Liver (tissue), 9 donors: Measurements from ENCODE around the gene CNOT4. TPM values are rescaled to one million over a fixed set of nuclear protein-coding genes. Genes with fewer than 3 reads are reported as not detected.
"Not testable (repeated sequence)": the region's sequence is repeated elsewhere in the genome, so short reads cannot be mapped to it uniquely, and the experiment has no call there.

Source experiments
- DNase-seq: peaks from one replicate; pipeline ENCODE4 v3.0.0-alpha.2; 2017; ENCODE audit warnings: low spot score
- H3K27ac ChIP-seq, 2 donors: one replicate each; pipeline ENCODE4 v1.7.0; 2013; ENCODE audit warnings: inconsistent platforms in 2 of 2, low read length in 2 of 2, control low read depth in 1 of 2, low read depth in 1 of 2, mild to moderate bottlenecking in 1 of 2
- H3K27me3 ChIP-seq, 4 donors: one replicate each; pipeline versions ENCODE4 v1.6.1 to v1.7.0; 2013; ENCODE audit warnings: low read length in 3 of 4, inconsistent platforms in 1 of 4, mild to moderate bottlenecking in 1 of 4, moderate library complexity in 1 of 4; ENCODE audit not compliant: control insufficient read depth in 4 of 4, insufficient read depth in 4 of 4
- H3K36me3 ChIP-seq, 4 donors: one replicate each; pipeline versions ENCODE4 v1.6.1 to v1.7.0; 2013; ENCODE audit warnings: low read length in 3 of 4, mild to moderate bottlenecking in 3 of 4, low read depth in 1 of 4, moderate library complexity in 1 of 4; ENCODE audit not compliant: control insufficient read depth in 4 of 4, insufficient read depth in 3 of 4
- H3K4me1 ChIP-seq, 4 donors: one replicate each; pipeline versions ENCODE4 v1.6.1 to v1.7.0; 2013; ENCODE audit warnings: low read length in 3 of 4, mild to moderate bottlenecking in 3 of 4, moderate library complexity in 1 of 4; ENCODE audit not compliant: control insufficient read depth in 4 of 4, insufficient read depth in 4 of 4
- H3K4me3 ChIP-seq, 3 donors: one replicate each; pipeline versions ENCODE4 v1.6.1 to v1.7.0; 2013; ENCODE audit warnings: low read length in 3 of 3, control low read depth in 1 of 3, low read depth in 1 of 3, mild to moderate bottlenecking in 1 of 3
- H3K9ac ChIP-seq, 2 donors: one replicate each; pipeline ENCODE4 v1.7.0; 2013; ENCODE audit warnings: low read length in 2 of 2, mild to moderate bottlenecking in 2 of 2, moderate library complexity in 2 of 2, control low read depth in 1 of 2, low read depth in 1 of 2
- H3K9me3 ChIP-seq, 4 donors: one replicate each; pipeline versions ENCODE4 v1.6.1 to v1.7.0; 2013; ENCODE audit warnings: low read length in 3 of 4; ENCODE audit not compliant: control insufficient read depth in 4 of 4
- EGR1 ChIP-seq, 2 donors: IDR thresholded peaks; 2 replicates each; pipeline ENCODE4 v1.6.1; 2016 to 2018; ENCODE audit warnings: antibody characterized with exemption in 2 of 2, low read depth in 2 of 2
- FOXA1 ChIP-seq: IDR thresholded peaks from 2 replicates; pipeline ENCODE4 v1.6.1; 2016; ENCODE audit warnings: antibody characterized with exemption
- FOXA2 ChIP-seq: IDR thresholded peaks from 2 replicates; pipeline ENCODE4 v1.6.1; 2016; ENCODE audit warnings: antibody characterized with exemption
- HNF4A ChIP-seq, 2 donors: conservative IDR thresholded peaks; 2 replicates each; pipeline ENCODE4 v1.6.1; 2016; ENCODE audit warnings: antibody characterized with exemption in 2 of 2, mild to moderate bottlenecking in 2 of 2
- HNF4G ChIP-seq: IDR thresholded peaks from 2 replicates; pipeline ENCODE4 v1.6.1; 2016; ENCODE audit warnings: antibody characterized with exemption
- JUND ChIP-seq, 2 donors: IDR thresholded peaks; 2 replicates each; pipeline ENCODE4 v1.6.1; 2016; ENCODE audit warnings: antibody characterized with exemption in 2 of 2
- NR2F2 ChIP-seq: IDR thresholded peaks from 2 replicates; pipeline ENCODE4 v1.6.1; 2016; ENCODE audit warnings: antibody characterized with exemption
- REST ChIP-seq: IDR thresholded peaks from 2 replicates; pipeline ENCODE4 v1.6.1; 2016; ENCODE audit warnings: antibody characterized with exemption, mild to moderate bottlenecking
- RXRA ChIP-seq, 2 donors: IDR thresholded peaks; 2 replicates each; pipeline ENCODE4 v1.6.1; 2017 to 2018; ENCODE audit warnings: antibody characterized with exemption in 2 of 2, mild to moderate bottlenecking in 1 of 2
- SP1 ChIP-seq: IDR thresholded peaks from 2 replicates; pipeline ENCODE4 v1.6.1; 2018; ENCODE audit warnings: antibody characterized with exemption, mild to moderate bottlenecking
- YY1 ChIP-seq: IDR thresholded peaks from 2 replicates; pipeline ENCODE4 v1.6.1; 2016; ENCODE audit warnings: antibody characterized with exemption, mild to moderate bottlenecking
- WGBS: extraction: QIAGEN DNeasy Blood & Tissue Kit; methylation state at CpG from one replicate; pipeline ENCODE4 v1.1.7; 2013; 5-methylcytosine and 5-hydroxymethylcytosine counted together
- polyA plus RNA-seq, 2 donors: library from polyadenylated mRNA; stranded (reverse) in 1 of 2; unstranded in 1 of 2; fragments of 200-250 nt in 1 of 2; fragments of >200 nt in 1 of 2; fragmentation: Nextera tagmentation in 1 of 2; extraction: Ambion mirVana in 1 of 2; gene quantifications; one replicate each; pipeline versions ENCODE4 v1.2.1 to v1.2.3, GENCODE V29; 2013 to 2015
- total RNA-seq, 2 donors: library from RNA; depleted of rRNA; stranded (reverse); fragments of >200 nt; gene quantifications; one replicate each; pipeline ENCODE4 v1.2.3, GENCODE V29; 2014
- TF ChIP-seq, protein P1 (sequence below): IDR thresholded peaks from 2 replicates; pipeline ENCODE4 v1.6.1; 2016; ENCODE audit warnings: antibody characterized with exemption
- TF ChIP-seq, protein P2 (sequence below): IDR thresholded peaks from 2 replicates; pipeline ENCODE4 v1.6.1; 2016; ENCODE audit warnings: antibody characterized with exemption
- donor health status: healthy.
- donor health status: healthy.
- donor health status: healthy.
- donor health status: healthy.
- donor health status: healthy.

Gene CNOT4
- total and polyA plus RNA-seq, 4 donors: 3.7 to 11.1 (median 8.6) TPM

DNA sequence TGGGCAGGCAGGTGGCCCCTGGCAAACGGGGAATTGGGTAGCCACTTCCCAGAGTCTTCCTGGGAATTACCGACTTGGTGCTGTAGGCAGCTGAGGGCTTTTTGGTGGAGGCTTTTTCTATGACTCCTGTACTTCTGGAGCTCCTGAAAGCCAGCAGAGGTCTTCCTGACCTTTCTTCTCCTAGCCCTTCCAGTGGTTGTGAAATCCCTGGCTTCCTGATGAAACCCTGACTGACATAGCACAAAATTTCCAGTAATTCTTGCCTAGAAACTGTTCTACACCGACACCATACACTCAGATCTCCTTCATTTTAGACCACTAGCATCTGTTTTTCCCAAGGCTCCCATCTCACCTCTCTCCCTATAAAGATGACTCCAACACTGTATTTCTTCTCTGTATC lies 156.1 kb downstream of the CNOT4 start:
- Histone ChIP-seq H3K4me3 (no peak overlapping the region), H3K27me3 (no peaks in the 10 kb centered on the region), H3K9ac (no peak overlapping the region), H3K4me1 (peaks cover 0 to 4% (median 0%) of the 10 kb centered on the region in 4 donors), H3K9me3 (no peaks in the 10 kb centered on the region), H3K36me3 (no peaks in the 10 kb centered on the region), H3K27ac (no peak overlapping the region)
- no peak for DNase-seq
- TF ChIP-seq HNF4G: no peak
- TF ChIP-seq, protein P1, sequence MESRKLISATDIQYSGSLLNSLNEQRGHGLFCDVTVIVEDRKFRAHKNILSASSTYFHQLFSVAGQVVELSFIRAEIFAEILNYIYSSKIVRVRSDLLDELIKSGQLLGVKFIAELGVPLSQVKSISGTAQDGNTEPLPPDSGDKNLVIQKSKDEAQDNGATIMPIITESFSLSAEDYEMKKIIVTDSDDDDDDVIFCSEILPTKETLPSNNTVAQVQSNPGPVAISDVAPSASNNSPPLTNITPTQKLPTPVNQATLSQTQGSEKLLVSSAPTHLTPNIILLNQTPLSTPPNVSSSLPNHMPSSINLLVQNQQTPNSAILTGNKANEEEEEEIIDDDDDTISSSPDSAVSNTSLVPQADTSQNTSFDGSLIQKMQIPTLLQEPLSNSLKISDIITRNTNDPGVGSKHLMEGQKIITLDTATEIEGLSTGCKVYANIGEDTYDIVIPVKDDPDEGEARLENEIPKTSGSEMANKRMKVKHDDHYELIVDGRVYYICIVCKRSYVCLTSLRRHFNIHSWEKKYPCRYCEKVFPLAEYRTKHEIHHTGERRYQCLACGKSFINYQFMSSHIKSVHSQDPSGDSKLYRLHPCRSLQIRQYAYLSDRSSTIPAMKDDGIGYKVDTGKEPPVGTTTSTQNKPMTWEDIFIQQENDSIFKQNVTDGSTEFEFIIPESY: no peak
- no peak for TF ChIP-seq SP1
- TF ChIP-seq EGR1 (IDR thresholded peaks at IDR 0.05; ENCODE audit: low read depth in 2 of 2): no peak
- TF ChIP-seq JUND (IDR thresholded peaks at IDR 0.05): no peak
- TF ChIP-seq NR2F2: no peak
- TF ChIP-seq REST: no peak
- no peak for TF ChIP-seq RXRA (IDR thresholded peaks at IDR 0.05)
- no peak for TF ChIP-seq FOXA1
- 74% methylated on average over 3 of the region's 3 CpGs for WGBS

- no peaks in the 10 kb centered on the region for H3K27me3 ChIP-seq
- no peak for DNase-seq
- H3K36me3 ChIP-seq: no peaks in the 10 kb centered on the region
- no peak overlapping the region for H3K9ac ChIP-seq
- no peak overlapping the region for H3K4me3 ChIP-seq
- no peaks in the 10 kb centered on the region for H3K9me3 ChIP-seq
- H3K4me1 ChIP-seq: peaks cover 0 to 4% (median 0%) of the 10 kb centered on the region in 4 donors
- WGBS: 93% methylated on average over 5 of the region's 5 CpGs
- no peak overlapping the region for H3K27ac ChIP-seq
- TF ChIP-seq YY1 (no peak), FOXA2 (no peak), HNF4A (conservative IDR thresholded peaks at IDR 0.05) (no peak), RXRA (IDR thresholded peaks at IDR 0.05) (no peak), NR2F2 (no peak), EGR1 (IDR thresholded peaks at IDR 0.05; ENCODE audit: low read depth in 2 of 2) (no peak)
- TF ChIP-seq, protein P2, sequence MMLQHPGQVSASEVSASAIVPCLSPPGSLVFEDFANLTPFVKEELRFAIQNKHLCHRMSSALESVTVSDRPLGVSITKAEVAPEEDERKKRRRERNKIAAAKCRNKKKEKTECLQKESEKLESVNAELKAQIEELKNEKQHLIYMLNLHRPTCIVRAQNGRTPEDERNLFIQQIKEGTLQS: no peak
Observed at GRCh38 chr7:135352285-135352684, 157.6 kb downstream of the CNOT4 start.

DNA sequence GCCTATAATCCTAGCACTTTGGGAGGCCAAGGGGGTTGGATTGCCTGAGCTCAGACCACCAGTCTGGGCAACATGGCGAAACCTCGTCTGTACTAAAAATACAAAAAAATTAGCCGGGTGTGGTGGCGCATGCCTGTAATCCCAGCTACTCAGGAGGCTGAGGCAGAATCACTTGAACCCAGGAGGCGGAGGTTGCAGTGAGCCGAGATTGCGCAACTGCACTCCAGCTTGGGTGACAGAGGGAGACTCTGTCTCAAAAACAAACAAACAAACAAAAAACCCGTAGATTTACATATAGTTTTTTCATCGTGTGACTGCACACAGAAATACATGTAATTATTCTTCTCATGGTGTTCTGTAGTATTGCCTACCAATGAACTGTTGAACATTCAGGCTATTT lies 158.8 kb downstream of the CNOT4 start:
- not testable (repeated sequence) for H3K9ac ChIP-seq, H3K9me3 ChIP-seq, H3K4me1 ChIP-seq, H3K27ac ChIP-seq, DNase-seq, H3K27me3 ChIP-seq, H3K4me3 ChIP-seq, H3K36me3 ChIP-seq
- WGBS: 89% methylated on average over 9 of the region's 9 CpGs
